Endometrial microvascular endothelial cells (primary cell): Measurements from ENCODE around the gene MAGEB17. TPM values are rescaled to one million over a fixed set of nuclear protein-coding genes. Genes with fewer than 3 reads are reported as not detected.
"Not testable (repeated sequence)": the region's sequence is repeated elsewhere in the genome, so short reads cannot be mapped to it uniquely, and the experiment has no call there.

Experiments
- in situ Hi-C: cut with HindIII; loops from 2 replicates; pipeline ENCODE4 v1.10.0; 2017; ENCODE audit warnings: low sequenced_read_pairs, low pct_unique_long_range_greater_than_20kb; ENCODE audit errors: inconsistent ontology term
- total RNA-seq: library from RNA; depleted of rRNA; stranded (reverse); fragments of >200 nt; gene quantifications from one replicate; pipeline ENCODE4 v1.2.3, GENCODE V29; 2015; ENCODE audit errors: inconsistent ontology term

Gene MAGEB17, protein sequence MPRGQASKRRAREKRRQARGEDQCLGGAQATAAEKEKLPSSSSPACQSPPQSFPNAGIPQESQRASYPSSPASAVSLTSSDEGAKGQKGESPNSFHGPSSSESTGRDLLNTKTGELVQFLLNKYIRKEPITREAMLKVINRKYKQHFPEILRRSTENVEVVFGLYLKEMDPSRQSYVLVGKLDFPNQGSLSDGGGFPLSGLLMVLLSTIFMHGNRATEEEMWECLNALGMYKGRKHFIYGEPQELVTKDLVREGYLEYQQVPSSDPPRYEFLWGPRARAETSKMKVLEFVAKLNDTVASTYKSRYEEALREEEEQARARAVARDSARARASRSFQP
- total RNA-seq = not detected

DNA sequence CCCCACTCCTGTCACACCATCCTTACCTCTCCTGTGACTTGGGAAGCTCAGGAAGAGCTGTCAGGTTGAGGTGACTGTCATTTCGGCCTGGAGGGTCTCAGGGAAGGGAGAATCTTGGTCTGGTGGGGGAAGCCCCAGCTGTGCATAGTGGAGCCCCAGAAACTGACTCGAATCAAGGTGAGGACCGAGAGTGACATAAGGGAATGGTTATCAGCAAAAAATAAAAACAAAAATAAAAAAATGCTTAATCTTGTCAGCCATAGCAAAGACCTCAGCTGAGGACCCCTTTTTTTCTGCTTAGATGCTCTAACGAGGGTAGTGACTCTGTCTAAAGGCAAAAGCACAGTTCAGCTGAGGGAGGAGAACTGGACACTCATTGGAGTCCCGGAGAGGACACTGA lies at the start of gene MAGEB17:
Gene MAGEB17, plus strand, starts transcription at position 301 of the 400 bp plus-strand sequence. CDS start 2,902 bp downstream, outside the sequence.
- in situ Hi-C loops = no loop called here

GRCh38 chrX:16119353-16120220 lies 47.7 kb upstream of the MAGEB17 start:
- in situ Hi-C loops = no loop called here

GRCh38 chrX:16120431-16120830 lies 46.9 kb upstream of the MAGEB17 start:
- in situ Hi-C loops = no loop called here

DNA sequence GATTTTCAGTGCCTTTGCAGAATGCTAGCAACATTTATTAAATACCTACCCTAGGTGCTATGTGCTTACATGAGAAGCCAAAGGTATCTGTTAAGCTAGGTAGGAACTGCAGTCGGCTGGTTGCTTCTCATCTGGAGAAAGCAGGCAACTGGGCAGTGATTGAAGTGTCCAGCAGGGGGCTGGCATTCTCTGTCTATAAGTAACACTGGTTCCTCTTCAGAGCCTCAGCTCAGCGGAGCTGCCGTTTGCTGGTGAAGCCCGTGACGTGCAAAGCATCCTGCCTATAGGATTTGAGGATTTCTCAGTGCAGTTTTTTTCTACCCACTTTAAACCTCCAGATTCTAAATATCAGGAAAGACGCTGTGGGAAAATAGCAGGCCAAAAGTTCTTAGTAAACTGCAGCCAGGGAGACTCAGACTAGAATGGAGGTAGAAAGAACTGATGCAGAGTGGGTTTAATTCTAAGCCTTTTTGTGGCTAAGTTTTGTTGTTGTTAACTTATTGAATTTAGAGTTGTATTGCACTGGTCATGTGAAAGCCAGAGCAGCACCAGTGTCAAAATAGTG lies 44.0 kb upstream of the MAGEB17 start, which contains the start of gene GRPR:
Gene GRPR, plus strand, starts transcription at position 344 of the 565 bp plus-strand sequence. CDS start 389 bp downstream, outside the sequence.
- in situ Hi-C loops = no loop called here

DNA sequence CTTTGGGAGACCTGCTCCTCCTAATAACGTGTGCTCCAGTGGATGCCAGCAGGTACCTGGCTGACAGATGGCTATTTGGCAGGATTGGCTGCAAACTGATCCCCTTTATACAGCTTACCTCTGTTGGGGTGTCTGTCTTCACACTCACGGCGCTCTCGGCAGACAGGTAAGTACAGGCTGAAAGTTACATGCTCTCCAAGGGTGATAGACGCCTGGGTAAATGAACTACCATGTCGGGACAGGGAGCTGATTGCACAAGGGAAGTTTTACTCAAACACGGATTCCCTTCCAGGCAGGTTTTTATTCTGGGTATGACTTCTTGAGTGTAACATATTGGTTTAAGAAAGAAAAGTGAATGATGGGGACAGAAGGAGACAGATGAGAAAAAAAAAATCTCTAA lies 43.1 kb upstream of the MAGEB17 start:
- in situ Hi-C loops = no loop called here

DNA sequence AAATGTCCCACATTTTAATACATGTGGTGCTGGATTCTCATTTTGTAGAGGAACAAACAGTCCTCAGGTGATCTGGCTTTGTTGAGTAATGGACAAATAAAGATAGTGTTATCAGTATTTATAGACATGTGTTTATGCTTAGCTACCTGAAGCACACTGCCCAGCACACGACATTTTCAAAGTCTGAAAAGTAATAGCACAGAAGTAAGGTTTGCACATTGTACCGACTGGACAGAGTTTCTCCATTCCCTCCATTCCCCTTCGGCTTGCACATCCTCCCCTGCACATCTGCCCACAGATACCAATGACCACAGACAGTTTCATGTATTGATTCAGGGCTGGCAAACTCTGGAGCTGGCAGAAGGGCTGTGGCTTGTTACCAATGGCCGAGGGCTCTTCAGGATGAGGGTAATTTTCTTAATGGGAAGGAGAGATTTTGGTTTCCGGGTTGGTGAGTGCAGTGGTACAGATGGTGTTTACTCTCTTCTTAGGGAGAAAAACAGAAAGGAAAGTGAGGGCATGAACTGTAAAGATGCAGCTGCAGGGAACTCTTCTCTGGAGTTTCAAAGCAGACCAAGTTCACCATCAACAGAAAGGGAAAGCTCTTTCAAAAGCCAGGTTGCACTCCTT lies 41.6 kb upstream of the MAGEB17 start:
- in situ Hi-C loops = no loop called here

DNA sequence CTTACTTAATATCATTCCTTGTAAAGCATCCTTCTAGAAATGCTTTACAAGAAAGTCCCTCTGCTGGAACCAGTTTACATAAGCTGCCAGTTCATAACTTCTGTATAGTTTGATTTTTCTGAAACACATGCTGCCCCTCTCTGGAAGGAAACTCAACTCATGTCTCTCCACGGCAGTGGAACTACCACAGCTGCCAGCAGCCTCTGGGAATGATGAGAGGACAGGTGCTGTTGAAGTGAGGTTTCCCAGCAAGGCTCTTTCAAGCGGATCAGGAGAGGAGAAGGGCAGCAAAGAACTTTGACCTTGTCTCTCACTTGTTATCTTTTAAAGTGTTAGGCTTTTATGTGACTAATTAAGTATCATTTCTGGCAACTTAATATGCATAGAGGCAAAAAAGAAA lies 36.6 kb upstream of the MAGEB17 start:
- in situ Hi-C loops = no loop called here

DNA sequence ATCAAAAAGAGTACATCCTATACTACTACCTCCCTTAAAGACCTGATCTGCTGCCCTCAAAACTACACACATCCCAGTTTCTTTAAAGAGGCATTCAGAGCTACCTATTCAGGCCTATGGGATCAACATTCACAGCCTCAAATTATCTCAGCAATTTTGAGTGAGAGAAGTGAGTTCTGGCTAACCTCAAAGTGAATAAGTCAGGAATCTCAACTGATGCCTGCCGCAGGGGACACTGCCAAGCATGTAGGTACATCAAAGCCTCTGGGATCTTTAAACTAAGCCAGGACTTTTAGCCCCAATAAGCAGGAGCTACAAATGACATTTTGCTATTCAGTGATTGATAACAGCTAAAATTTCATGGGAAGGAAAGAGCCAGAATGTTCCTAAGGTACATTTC lies 32.3 kb upstream of the MAGEB17 start:
- in situ Hi-C loops = no loop called here

GRCh38 chrX:16136080-16136479 lies 31.2 kb upstream of the MAGEB17 start:
- in situ Hi-C loops = no loop called here

DNA sequence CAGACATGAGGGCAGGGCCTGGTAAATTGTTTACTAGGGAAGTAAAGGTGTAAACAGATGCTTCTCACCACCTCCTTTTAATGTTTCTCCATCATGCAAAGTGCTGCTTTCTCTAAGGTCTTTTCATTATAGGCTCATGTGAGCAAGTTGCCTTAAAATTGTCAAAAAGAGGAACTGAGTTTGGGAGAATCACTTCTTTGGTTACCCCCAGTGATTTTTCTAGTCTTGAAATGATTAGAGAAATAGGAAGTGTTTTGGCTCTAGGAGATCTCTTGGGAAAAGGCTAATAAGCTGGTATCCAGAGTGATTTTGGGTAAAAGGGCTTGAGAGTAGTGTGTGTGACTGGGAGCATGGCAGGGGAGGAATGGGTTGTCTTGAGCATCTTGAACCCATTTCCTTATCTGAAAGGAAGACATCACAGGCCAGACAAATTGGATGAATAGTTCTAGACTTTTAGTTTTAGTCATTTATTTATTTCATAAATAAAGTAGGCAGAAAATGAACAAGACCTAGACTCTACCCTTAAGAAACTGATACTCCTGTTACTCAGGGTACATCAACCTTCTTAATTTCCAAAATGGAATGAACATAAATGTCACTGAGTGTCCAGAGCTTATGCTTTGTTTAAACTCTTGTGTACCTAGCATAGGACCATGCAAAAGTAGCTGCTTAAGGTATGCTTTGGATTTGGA lies 29.7 kb upstream of the MAGEB17 start:
- in situ Hi-C loops = no loop called here

DNA sequence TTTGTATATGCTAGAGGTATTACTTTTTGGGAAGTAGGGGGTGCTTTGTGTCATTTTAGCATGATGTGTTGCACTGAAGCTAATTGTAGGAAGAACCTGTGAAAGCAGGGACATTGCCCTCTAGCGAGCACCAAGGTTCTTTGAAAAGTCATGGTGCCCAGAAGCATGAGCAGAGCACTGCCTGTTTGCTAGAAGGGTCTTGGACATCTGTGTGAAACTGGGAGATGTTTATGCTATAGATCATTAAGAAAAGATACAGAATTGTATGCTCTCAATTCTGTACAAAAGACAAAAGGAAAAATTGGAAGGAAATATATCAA lies 29.2 kb upstream of the MAGEB17 start:
- in situ Hi-C loops = no loop called here

GRCh38 chrX:16140448-16140847 lies 26.8 kb upstream of the MAGEB17 start:
- in situ Hi-C loops = no loop called here

DNA sequence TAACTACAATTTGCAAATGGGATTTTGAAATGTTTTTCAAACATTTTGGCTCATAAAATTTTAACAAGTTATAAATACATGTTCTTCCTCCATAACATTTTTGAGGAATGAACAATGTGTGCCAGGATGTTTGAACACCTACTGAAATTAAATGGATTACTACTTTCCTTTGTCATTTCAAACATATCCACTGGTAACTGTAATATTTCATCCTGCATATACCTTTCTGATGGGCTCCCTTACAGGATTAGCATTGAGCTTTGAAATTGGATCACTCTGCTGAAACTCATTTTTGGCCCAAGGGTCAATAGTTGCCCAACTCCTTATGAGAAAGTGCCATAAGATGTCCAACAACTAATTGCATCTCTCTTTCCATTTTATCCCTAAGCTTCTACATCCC lies 26.3 kb upstream of the MAGEB17 start:
- in situ Hi-C loops = no loop called here

- in situ Hi-C loops = no loop called here
These were observed 25.6 kb upstream of the MAGEB17 start for GRCh38 chrX:16141422-16142245.

DNA sequence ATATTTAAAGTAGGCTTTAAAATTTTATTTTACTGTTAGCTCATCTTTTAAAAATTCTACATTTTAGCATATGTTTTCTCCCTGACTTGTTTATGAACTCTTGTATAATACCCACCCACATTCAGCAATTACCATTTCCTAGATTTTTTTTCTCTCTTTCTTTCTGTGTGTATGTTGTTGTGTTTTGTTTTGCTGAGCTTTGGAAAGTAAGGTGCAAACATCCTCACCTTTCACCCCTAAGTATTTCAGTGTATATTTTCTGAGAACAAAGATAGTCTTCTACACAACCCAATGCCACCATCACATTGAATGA lies 25.1 kb upstream of the MAGEB17 start:
- in situ Hi-C loops = no loop called here

DNA sequence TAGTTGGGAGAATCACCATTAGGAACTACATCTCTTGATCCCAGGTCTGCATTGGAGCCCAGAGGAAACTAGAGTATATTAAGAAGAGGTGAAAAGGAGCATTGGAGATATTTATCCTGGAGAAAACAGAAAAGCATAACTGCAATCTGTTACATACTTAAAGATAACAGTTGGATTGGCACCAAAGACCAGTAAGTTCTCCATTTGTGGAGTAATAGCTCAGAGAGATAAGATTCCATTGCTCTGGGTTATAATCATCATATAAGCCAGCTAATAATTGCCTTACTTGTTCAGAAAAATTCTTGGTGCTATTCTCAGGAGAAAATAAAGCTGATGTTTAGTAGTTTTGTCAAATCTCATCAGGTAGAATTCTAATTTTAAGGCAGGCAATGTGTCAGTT lies 23.3 kb upstream of the MAGEB17 start:
- in situ Hi-C loops = no loop called here

DNA sequence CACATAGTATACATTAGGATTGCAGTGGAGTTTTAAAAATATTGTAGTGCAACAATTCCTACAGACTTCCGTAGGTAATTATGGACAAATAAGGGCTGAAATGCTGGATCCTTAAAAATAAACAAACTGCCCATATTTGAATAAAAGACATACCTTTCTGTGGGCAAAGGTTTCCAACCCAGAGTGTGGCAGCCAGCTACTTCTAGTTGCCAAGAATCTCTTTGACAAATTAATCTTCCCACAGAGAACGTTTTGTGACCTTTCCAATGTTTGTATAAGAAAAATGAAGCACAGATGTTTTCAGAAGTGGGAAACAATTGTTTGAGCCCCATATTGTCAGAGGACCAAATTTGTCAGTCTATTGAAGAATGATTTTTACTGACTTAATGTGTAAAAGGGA lies 22.9 kb upstream of the MAGEB17 start:
- in situ Hi-C loops = no loop called here

DNA sequence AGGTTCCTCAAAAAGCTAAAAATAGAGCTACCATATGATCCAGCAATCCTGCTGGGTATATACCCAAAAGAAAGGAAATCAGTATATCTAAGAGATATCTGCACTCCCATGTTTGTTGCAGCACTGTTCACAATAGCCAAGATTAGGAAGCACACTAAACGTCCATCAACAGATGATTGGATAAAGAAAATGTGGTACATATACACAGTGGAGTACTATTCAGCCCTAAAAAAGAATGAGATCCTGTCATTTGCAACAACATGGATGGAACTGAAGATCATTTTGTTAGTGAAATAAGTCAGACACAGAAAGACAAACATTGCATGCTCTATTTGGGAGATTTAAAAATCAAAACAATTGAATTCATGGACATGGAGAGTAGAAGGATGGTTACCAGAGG lies 22.2 kb upstream of the MAGEB17 start:
- in situ Hi-C loops = not testable (repeated sequence)
